Activated CD8-positive, alpha-beta memory T cell treated with anti-CD3 and anti-CD28 coated beads for 1 hour (primary cell): ENCODE data around the gene LYZL2.
"Not testable (repeated sequence)": the region's sequence is repeated elsewhere in the genome, so short reads cannot be mapped to it uniquely, and the experiment has no call there.

ENCODE experiments used
- DNase-seq, 2 donors: peaks; one replicate each; pipeline ENCODE4 v3.0.0-alpha.2; 2020; ENCODE audit warnings: low read depth in 1 of 2; ENCODE audit errors: extremely low read depth in 1 of 2

LYZL2 gene

GRCh38 chr10:30596013-30596412, 33.5 kb downstream of the LYZL2 start:
- DNase-seq: no peak

GRCh38 chr10:30594077-30594476, 35.5 kb downstream of the LYZL2 start:
- no peak for DNase-seq

GRCh38 chr10:30592770-30593169, 36.8 kb downstream of the LYZL2 start:
- not testable (repeated sequence) for DNase-seq

- DNase-seq: no peak
These were observed 38.3 kb downstream of the LYZL2 start for GRCh38 chr10:30591249-30591670.

GRCh38 chr10:30589441-30589840, 40.1 kb downstream of the LYZL2 start:
- DNase-seq: no peak

- DNase-seq: no peak
These were observed 42.0 kb downstream of the LYZL2 start for GRCh38 chr10:30587522-30588031.

GRCh38 chr10:30586828-30587227, 42.7 kb downstream of the LYZL2 start:
- DNase-seq: no peak

GRCh38 chr10:30583778-30584415, 45.7 kb downstream of the LYZL2 start:
- no peak for DNase-seq

- DNase-seq: no peak
These were observed 47.7 kb downstream of the LYZL2 start for GRCh38 chr10:30581779-30582380.

GRCh38 chr10:30580676-30581075, 48.9 kb downstream of the LYZL2 start:
- no peak for DNase-seq

- DNase-seq: no peak
These were observed 49.3 kb downstream of the LYZL2 start for GRCh38 chr10:30580241-30580640.

- DNase-seq: no peak
These were observed 50.0 kb downstream of the LYZL2 start for GRCh38 chr10:30579574-30579973.

GRCh38 chr10:30577048-30577447, 52.5 kb downstream of the LYZL2 start:
- DNase-seq: no peak

- DNase-seq: no peak
These were observed 52.9 kb downstream of the LYZL2 start for GRCh38 chr10:30576641-30577040.

GRCh38 chr10:30574432-30574796, 55.1 kb downstream of the LYZL2 start:
- DNase-seq: no peak

GRCh38 chr10:30573721-30574431, 55.7 kb downstream of the LYZL2 start:
- DNase-seq: no peak

GRCh38 chr10:30565449-30565848, 64.1 kb downstream of the LYZL2 start:
- no peak for DNase-seq

GRCh38 chr10:30562787-30563186, 66.8 kb downstream of the LYZL2 start:
- no peak for DNase-seq
